ENCODE results near the gene GSN.

GSN gene

DNA sequence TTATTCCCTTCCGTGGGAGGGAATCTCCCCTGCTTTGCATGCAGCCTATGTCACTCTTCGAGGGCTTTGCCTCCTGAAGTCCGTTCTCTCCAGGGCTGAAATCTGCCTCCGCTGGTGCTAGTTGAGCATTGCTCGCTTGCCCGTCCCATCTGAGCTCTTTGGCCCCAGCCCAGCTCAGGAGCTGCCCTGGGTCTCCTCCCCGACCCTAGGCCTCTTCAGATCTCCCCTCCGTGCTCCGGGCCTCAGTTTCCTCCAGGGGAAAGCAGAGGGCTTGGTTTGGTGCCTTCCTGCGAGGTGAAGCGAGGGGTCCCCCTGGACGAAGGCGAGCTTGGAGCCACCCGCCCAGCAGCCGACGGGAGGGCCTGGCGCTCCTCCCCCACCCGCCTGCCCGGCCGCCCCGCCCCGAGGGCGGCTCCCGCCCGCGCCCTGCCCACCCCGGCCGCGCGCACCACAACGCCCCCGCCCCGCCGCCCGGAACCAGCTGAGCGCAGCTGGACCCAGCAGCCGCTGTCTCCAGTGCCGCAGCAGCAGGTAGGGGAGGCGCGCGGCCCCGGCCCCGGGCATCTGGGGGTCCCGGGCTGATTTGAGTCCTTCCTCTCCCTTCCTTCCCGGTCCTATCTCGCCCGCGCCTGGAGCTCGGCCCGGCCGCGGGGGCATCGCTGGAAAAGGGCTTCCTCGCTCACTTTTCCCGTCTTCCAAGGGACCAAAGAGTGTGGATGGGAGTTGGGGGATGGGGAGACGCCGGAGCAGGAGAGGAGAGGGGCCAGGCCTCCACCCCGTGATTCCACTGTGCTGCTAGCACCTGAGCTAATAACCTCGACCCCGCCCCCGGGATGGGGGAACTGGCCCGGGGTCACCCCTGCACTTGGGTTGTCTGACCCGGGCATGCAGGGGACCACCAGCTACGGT is at the start of gene GSN:
GSN (plus strand) TSS at position 474 of the 909 bp plus-strand sequence. CDS start 33,810 bp downstream, outside the sequence.
- DNase-seq (ENCODE audit: low read depth), result no peak

DNA sequence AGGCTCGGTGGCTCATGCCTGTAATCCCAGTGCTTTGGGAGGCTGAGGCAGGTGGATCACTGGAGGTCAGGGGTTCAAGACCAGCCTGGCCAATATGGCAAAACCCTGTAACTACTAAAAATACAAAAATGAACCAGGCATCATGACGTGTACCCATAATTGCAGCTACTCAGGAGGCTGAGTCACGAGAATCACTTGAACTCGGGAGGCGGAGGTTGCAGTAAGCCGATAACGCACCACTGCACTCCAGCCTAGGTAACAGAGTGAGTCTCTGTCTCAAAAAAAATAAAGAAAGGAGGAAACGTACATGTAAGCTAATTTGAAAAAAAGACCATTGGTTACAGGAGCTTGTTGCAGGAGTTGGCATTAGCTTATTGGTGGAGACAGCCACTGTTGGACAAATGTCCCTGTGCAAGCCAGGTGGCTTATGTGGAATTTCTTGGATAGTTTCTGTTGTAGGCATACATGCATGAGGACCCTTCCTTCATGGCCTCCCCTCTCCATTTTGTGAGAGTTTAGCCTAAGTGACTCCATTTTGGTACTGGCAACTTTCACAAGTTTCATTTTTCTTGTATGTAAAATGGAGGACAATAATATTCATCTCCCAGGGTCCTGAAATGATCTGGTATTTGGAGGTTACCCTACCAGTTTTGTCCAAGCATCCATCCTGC is 49.5 kb upstream of the GSN start:
- no peak for DNase-seq (ENCODE audit: low read depth)

DNA sequence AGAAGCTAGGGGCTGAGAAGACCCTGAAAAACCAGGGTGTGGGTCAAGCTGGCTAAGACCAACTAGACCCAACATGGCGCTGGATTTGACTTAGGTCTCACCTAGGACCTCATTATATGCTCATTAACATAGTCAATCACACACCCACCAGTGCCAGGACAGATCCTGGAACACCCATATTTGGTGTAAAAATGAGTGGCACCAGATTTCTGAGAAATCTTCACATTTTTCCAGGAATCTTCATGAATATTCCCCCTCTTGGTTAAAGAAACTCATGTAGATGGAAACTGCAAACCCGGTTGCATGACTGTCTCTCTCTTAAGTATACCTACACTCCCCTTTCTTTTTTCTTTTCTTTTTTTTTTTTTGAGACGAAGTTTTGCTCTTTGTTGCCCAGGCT is 48.4 kb upstream of the GSN start:
- no peak for DNase-seq (ENCODE audit: low read depth)

DNA sequence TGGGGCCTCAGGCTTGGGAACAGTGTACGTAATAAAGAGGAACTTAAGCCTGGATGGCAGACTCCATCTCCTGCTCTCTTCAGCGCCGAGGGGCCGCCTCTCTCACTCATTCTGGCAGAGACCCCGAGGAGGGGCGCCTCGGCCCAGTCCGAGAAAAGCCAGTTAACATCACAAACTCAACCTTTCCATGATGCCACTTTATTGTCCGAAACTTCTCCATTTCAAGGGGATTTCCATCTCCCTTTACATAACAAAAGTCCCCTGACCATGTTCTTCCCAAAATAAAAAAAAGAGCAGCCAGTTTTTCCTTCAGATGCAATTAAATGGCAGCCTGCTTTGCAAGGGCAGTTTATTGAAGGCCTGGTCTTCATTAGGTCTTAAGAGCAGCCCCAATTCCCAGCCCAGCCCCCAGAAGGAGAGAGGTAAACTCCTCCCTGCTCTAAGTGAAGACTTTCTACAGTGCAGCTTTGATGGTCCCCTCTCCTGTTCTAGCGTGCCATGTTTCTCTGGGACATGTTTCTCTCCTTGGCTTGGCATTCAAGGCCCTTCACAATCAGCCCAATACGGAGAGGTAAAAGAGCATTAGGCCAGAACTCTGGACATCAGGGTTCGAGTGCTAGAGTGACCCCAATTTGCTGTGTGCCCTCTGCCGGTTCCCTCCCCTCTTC is 46.8 kb upstream of the GSN start:
- DNase-seq (ENCODE audit: low read depth), result no peak

DNA sequence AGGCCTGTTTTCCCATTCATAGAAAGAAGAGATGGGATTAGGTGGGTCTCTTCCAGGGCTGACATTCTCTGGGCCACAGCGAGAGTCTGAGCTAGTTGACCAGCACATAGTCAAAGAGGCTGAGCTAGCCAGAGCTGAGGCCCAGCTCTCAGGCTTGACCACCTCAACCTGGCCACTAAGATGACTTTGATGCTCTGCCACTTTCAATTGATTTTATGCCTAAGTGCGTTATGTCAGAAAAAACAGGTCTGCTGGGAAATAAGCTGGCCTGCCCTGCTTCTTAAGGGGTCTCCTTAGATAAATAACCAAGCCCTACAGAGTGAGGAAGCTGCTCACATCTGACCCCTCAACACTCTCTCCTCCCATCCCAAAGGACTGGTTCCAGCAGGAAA is 46.3 kb upstream of the GSN start:
- DNase-seq (ENCODE audit: low read depth), result no peak

DNA sequence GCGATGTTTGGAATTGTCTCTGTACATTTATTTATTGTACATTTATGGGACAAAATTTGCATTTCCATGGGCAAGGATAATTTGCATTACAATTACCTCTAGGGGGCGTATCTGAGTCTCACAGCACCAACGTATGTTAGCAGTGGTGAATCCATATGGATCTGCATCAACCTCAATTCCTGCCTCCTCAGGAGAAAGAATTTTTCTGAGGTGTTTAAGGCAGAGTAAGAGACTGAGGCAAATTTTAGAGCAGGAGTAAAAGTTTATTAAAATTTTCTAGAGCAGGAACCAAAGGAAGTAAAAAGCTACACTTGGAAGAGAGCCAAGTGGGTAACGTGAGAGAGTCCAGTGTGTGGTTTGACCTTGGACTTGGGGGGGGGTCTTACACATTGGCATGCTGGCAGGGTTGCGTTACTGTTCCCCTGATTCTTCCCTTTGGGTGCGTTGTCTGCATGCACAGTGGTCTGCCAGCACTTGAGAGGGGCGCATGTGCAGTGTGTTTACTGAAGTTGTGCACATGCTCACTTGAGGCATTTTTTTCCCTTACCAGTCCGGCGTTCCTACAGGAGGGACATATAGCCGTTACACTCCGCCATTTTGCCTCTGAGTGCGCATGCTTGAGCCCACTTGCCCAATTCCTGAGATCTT is 45.3 kb upstream of the GSN start:
- no peak for DNase-seq (ENCODE audit: low read depth)

DNA sequence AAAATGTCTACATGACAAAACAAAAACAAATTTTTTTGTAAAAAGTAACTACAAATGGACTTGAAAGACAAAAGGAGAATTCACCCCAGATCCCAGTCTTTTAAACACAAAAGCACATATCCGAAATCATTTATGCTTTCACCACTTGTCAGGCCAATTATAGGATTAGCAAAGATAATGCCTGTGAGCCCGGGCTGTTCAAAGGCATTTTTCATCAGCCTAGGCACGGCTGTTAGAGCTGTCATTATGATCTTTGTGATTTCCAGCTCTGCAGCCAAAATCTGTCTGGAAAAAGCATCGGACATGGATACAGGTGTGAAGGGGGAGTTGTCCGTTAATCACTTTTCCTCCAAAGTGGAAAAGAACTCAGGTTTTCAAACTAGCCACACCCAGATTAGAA is 42.7 kb upstream of the GSN start:
- DNase-seq (ENCODE audit: low read depth), result no peak

DNA sequence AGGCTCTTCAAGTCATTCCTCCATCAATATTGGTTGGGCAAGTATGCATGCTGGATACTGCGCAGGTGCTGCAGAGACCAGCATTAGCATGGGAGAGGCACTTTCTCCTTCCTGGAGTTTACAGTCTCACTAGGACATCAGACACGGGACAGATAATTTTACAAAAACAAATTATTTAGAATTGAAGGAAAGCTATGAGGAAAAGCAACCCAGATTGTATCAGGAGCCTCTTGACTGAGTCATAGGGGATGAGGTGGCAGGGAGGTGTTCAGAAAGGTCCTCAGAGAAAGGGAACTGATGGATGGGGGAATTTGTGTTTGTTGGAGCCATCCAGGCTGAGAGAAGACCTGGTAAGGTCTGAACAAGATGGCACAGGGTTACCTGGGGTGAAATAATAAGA is 41.8 kb upstream of the GSN start:
- DNase-seq (ENCODE audit: low read depth), result no peak

DNA sequence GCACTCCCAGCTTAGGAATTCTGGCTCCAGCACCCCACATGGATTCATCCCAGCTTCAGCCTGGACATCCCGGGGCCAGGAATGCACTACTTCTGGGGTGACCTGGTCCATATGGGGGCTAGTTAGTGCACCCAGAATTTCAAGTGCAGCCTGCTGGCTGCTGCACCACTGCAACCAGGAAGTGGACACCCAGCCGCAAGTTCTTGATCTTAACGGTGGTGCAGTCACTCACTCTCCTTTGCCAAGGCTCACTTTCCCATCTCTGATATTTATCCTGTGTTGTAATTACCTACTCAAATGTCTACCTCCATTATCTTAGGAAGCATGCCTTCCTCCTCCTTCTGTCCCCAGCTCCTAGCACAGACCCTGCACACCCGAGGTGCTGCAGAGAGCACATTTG is 40.1 kb upstream of the GSN start:
- no peak for DNase-seq (ENCODE audit: low read depth)

DNA sequence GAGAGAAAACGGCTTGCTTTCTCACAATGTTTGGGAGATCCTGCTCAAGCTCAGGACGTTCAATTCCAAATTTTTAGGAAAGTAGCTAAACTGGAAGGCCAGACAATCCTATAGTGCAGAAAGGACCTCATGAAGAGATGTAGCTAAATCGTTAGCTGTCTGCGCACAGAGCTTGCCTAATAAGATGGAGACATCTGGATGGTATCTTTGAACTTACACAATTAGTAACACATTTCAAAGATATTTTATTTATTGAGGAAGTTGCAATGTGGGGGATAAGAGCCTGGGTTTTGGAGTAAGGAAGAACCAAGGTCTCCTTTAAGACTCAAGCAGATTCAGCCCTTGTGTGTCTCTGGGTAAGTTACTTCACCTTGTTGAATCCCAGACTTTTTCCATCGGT is 37.7 kb upstream of the GSN start:
- DNase-seq (ENCODE audit: low read depth), result no peak

DNA sequence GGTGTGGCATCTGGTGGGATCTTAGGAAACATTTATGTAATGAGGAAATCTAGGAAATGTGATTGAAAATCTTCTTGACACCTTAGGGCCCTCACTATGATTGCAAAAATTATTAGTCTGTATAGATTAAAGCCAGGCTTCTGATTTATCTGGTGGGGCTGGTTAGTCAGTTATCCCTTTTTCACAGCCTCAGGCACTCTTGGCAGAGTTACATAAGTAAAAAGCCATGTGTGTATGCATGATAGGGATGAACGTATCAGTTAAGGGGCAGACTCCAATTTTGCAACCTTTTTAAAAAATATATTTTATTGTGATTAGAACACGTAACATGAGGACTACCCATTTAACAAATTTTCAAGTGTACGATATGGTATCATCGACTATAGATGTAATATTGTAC is 35.7 kb upstream of the GSN start:
- no peak for DNase-seq (ENCODE audit: low read depth)

DNA sequence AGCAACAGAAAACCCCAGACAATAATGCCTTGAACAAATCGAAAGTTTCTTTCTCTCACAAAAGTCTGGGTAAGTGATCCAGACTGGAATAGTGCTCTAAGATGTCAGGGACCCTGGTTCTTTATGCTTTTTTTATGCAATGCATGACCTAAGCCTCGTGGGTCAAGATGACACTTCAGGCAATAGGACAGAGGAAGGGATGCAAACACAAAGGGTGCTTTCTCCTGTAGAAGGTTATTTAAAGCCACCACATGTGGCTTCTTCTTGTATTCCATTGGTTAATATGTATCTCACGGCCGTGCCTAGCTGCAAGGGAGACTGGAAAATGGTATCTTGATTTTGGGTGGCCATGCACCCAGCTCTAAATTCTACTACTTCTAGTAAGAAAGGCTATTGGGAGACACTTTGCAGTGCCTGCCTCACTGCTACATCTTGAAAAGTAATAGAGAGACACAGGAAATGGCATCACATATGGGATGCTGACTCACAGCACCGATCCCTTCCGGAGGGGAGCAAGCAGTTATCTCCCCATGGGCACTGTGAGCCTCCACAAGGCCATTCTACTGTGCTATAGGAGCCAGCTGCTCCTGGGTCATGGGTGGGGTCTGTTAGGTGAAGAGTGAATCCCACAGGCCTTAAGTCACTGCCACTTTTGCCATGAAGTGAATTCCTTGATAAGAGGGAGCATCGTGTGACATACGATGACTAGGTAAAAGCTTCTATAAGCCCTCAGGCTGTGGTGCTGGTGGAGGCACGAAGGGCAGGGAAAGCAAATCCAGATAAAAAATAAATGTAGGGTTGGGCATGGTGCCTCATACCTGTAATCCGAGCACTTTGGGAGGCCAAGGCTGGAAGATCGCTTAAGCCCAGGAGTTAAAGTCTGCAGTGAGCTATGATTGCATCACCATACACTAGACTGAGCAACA is 33.8 kb upstream of the GSN start:
- no peak for DNase-seq (ENCODE audit: low read depth)

DNA sequence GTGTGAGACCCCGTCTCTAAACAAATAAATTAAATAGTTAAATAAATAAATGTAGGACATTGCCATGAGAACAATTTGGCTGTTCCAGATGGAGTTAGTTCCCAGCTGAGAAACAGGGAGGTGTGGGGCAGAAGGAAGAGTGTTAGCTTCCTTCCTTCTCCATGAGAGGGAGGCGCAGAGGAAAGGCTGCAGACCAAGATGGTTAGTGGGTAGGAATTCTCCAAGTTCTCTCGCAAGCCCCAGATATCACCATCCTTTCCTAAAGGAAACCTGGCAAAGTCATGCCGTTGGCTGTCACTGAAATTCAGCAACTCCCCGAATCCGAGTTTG is 33.2 kb upstream of the GSN start:
- no peak for DNase-seq (ENCODE audit: low read depth)

DNA sequence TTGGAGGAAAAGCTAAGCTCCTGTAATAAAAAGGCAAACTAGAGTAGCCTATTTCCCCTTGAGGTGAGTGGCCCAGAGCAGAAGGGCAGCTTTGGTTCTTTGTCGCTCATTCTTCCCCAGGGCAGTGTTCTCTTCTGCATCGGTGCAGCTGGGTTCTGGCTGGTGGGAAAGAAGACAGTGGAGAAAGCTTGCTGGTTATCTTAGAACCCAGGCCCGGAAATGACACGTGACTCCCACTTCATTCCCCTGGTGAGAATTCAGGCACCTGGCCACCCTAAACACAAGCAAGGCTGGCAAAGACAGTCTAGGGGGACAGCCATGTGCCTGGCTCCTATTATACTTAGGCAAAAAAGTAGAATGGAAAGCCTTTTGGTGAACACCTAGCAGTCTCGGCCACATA is 32.5 kb upstream of the GSN start:
- DNase-seq (ENCODE audit: low read depth), result no peak

DNA sequence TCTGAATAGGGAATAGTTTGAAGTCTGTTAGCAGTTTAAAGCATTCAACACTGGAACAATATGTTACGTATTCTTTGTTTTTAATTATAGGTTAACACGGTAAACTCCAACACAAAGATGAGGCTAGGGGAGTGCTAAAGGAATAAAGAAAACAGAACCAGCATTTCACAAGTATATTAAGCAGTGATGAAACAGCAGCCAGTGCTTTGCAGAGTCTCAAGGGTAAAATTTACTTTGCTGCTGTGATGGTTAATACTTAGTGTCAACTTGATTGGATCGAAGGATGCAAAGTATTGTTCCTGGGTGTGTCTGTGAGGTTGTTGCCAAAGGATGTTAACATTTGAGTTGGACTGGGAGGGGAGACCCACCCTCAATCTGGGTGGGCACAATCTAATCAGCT is 30.0 kb upstream of the GSN start:
- no peak for DNase-seq (ENCODE audit: low read depth)

DNA sequence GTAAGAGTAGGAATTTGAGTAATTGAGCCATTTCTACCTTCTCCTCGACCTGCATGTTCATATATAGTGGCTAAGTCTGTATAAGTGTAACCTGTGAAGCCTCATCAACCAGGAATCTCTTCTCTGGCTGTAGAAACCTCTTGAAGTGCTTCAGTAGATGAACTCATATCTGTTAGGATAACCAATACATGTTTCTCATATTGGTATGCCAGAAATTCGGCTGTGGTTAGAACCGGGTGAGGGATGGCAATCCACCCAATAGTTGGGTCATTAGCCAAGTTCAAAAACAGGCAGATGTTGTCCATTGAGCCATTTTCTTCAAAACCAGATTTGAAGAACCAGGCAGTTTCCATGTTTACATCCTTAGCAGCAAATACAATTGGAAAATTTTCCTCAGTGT is 28.9 kb upstream of the GSN start:
- no peak for DNase-seq (ENCODE audit: low read depth)

DNA sequence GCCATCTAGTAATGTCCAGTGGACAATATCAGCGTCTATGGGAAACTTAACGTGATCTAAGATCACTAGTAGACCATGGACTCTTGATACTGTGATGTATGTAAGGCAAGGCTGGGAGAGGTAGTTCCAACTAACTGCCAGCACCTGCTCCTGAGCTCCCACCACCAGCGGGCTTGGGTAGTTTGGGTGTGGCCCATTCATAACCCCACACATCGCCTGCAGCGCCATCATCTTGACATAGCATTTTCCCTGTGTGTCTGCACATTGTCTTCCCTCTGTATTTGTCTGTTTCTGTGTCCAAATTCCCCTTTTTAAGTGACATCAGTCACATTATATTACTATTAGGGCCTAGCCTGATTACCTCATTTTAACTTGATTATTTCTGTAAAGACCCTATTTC is 28.1 kb upstream of the GSN start:
- DNase-seq (ENCODE audit: low read depth), result no peak

DNA sequence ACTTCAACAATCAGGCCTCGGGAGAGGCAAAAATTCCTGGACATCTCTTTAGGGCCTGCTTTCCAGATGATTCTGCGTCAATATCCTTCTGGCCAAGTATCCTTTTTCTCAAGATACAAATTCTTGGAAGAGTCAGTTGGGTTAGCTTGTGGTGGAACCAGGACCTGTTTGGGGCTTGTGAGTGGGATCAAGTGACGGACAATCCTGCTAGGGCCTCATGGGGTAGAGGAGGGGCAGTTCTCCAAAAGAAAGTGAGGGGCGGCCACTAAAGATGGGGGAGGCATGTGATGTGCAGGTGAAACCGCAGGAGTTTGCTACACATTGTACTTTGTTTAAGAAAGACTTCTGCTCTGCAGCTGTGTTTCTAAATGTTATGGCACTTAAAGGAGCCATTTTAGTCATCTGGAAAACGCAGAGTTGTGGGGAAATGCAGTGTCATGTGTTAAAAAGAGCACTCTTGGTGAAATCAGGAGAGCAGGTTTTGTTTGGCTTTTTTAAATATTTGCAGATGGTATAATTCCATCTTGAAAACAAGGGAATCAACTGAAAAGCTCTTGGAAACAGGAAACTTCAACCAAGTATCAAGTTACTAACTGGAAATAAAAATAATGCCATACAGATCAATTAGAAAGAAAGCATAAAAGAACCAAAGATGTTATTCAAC is 27.4 kb upstream of the GSN start:
- DNase-seq (ENCODE audit: low read depth), result no peak

DNA sequence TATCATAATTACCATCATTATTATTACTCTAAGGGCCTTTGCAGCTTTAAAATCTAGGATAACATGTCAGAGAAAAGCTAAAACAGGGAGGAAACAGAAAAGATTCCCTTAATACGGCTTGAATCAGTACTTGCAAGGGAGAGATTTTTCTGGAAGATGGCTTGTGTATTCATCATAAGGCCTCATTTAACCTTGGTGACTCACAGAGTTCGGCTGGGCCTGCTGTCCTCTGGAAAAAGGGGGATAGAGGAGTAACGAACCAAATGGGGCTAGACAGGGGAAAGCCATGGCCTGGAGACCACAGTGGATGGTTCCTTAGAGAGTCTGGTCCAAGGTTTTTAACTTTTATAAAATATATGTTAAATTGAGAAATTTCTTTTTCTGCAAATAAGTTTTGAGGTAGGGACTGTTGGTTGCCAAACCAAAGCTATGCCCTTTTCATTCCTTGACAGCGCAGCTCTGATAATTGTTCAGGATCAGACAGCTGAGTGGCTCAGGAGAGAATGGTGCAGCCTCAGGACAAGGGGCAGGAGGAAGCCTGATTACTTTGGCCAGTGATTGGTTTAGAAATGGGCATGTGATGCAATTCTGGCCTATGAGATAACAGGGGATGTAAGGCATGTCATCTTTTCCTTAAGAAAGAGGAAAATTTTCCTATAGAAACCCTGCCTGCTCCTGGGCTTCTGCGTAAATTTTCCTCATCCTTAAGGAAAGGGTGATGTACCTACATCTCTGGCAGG is 25.6 kb upstream of the GSN start:
- DNase-seq (ENCODE audit: low read depth), result no peak

DNA sequence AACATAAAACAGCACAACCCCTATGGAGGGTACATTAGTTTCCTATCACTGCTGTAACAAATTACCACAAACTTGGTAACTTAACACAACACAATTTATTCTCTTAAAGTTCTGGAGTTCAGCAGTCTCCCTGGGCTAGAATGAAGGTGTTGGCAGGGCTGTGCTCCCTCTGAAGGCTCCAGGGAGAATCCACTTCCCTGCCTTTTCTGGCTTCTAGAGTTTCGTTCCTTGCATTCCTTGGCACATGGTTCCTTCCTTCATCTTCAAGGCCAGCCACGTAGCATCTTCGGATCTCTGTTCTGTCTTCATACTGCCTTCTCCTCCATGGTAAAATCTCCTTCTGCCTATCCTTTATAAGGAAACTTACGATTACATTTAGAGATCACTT is 25.0 kb upstream of the GSN start:
- no peak for DNase-seq (ENCODE audit: low read depth)

Data from stimulated activated CD8-positive, alpha-beta memory T cell treated with anti-CD3 and anti-CD28 coated beads, Interleukin-12 subunit alpha, Interleukin-12 subunit beta, amount 100 ng/mL, for 1 hour (primary cell).